Fibroblast of villous mesenchyme (primary cell): ENCODE measurements around the gene CCDC85B. TPM values are rescaled to one million over a fixed set of nuclear protein-coding genes. Genes with fewer than 3 reads are reported as not detected.

ENCODE experiments used
- DNase-seq: peaks from one replicate; pipeline ENCODE4 v3.0.0-alpha.2; 2010; ENCODE audit warnings: low read depth
- H3K4me3 ChIP-seq: 2 replicates; pipeline ENCODE4 v1.5.1; 2011; ENCODE audit warnings: low read depth, mild to moderate bottlenecking, low read length
- CTCF ChIP-seq: IDR thresholded peaks from 2 replicates; pipeline ENCODE4 v1.5.1; 2012; ENCODE audit warnings: low read depth, mild to moderate bottlenecking, low read length; ENCODE audit not compliant: insufficient read depth
- total RNA-seq: library from RNA; depleted of rRNA; stranded (reverse); fragments of >200 nt; gene quantifications from 2 replicates; pipeline ENCODE4 v1.2.3, GENCODE V29; 2012

The CCDC85B gene
- total RNA-seq, 1 donor = 37.1 TPM

GRCh38 chr11:65862191-65862735, 28.2 kb upstream of the CCDC85B start:
- no peak for DNase-seq
- no peak for TF ChIP-seq CTCF
- no peak overlapping the region for H3K4me3 ChIP-seq

GRCh38 chr11:65862941-65863888, 27.3 kb upstream of the CCDC85B start:
- no peak for TF ChIP-seq CTCF
- no peak overlapping the region for H3K4me3 ChIP-seq
- DNase-seq = no peak

GRCh38 chr11:65863889-65864705, 26.4 kb upstream of the CCDC85B start:
- no peak for DNase-seq
- H3K4me3 ChIP-seq = no peak overlapping the region
- no peak for TF ChIP-seq CTCF

- no peak for DNase-seq
- TF ChIP-seq CTCF = no peak
- no peak overlapping the region for H3K4me3 ChIP-seq
Observed at GRCh38 chr11:65864706-65865471, 25.6 kb upstream of the CCDC85B start.

GRCh38 chr11:65865550-65866172, 24.8 kb upstream of the CCDC85B start:
- DNase-seq = no peak
- H3K4me3 ChIP-seq = no peak overlapping the region
- TF ChIP-seq CTCF = no peak
